ENCODE results near the gene TSGA10.
A peak's percentile ranks its signal among the peaks of the same experiment; 100 is the strongest.
"Not testable (repeated sequence)": the region's sequence is repeated elsewhere in the genome, so short reads cannot be mapped to it uniquely, and the experiment has no call there.

Gene TSGA10

GRCh38 chr2:99067871-99068625 is 86.7 kb downstream of the TSGA10 start:
- DNase-seq = no peak

- DNase-seq = peak; percentile 56 to 70
These were observed 88.4 kb downstream of the TSGA10 start for GRCh38 chr2:99066075-99066958.

GRCh38 chr2:99049187-99049586 is 105.6 kb downstream of the TSGA10 start:
- DNase-seq = not testable (repeated sequence)

- DNase-seq = not testable (repeated sequence)
These were observed 113.9 kb downstream of the TSGA10 start for GRCh38 chr2:99040736-99041300.

GRCh38 chr2:99035920-99036319 is 118.8 kb downstream of the TSGA10 start:
- no peak for DNase-seq

- DNase-seq = no peak
These were observed 122.0 kb downstream of the TSGA10 start for GRCh38 chr2:99032786-99033185.

- DNase-seq = no peak
These were observed 122.7 kb downstream of the TSGA10 start for GRCh38 chr2:99032001-99032400.

GRCh38 chr2:99031481-99031880 is 123.3 kb downstream of the TSGA10 start:
- no peak for DNase-seq

GRCh38 chr2:99028558-99028957 is 126.2 kb downstream of the TSGA10 start:
- no peak for DNase-seq

GRCh38 chr2:99027856-99028255 is 126.9 kb downstream of the TSGA10 start:
- DNase-seq = no peak

GRCh38 chr2:99000708-99001107 is 154.0 kb downstream of the TSGA10 start:
- DNase-seq = no peak

GRCh38 chr2:98988695-98989094 is 166.0 kb downstream of the TSGA10 start:
- DNase-seq = not testable (repeated sequence)

- no peak for DNase-seq
These were observed 168.7 kb downstream of the TSGA10 start for GRCh38 chr2:98985905-98986666.

- no peak for DNase-seq
These were observed 179.1 kb downstream of the TSGA10 start for GRCh38 chr2:98975611-98976010.

- DNase-seq = no peak
These were observed 182.1 kb downstream of the TSGA10 start for GRCh38 chr2:98972582-98973167.

GRCh38 chr2:98959810-98960507 is 194.8 kb downstream of the TSGA10 start:
- DNase-seq = no peak

GRCh38 chr2:98952966-98953365 is 201.8 kb downstream of the TSGA10 start:
- DNase-seq = no peak

GRCh38 chr2:98948956-98949739 is 205.6 kb downstream of the TSGA10 start:
- DNase-seq = no peak

GRCh38 chr2:98947554-98947953 is 207.2 kb downstream of the TSGA10 start:
- no peak for DNase-seq

Measured in SHP77 (cell line).